Ovary (tissue), 3 donors: ENCODE data around the gene GNA12.

Experiments used
- CTCF ChIP-seq, 3 donors: fragments of 450-650 bp in 2 of 3; fragments of 200-600 bp in 1 of 3; IDR thresholded peaks; one replicate each; pipeline versions ENCODE4 v1.5.1 to v1.8.0; 2016 to 2022; ENCODE audit warnings: antibody characterized with exemption in 3 of 3, mild to moderate bottlenecking in 1 of 3
- POLR2A ChIP-seq: fragments of 450-650 bp; IDR thresholded peaks from one replicate; pipeline ENCODE4 v1.6.1; 2017; ENCODE audit warnings: antibody characterized with exemption, mild to moderate bottlenecking, moderate library complexity
- donor health status: DM: no; HTN: no; CAD: no.

DNA sequence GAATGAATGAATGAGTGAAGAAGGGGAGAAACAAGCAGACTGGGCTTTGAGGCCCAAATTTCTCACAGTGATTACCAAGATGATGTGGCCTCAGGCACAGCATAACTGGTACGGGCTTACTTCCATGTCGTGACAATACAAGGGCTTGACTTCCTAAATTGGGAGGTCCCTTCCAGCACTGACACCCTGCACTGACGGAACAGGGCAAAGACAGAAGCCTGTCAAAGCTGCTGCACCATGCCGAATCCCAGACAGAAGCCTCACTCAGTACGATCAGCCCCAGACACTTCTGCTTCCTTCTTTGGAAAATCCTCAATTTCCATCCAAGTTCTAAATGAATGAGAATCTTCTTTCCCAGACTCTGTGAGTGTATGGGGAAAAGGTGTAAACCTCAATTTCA lies 51.9 kb downstream of the GNA12 start:
- no peak for TF ChIP-seq CTCF (IDR thresholded peaks at IDR 0.05)
- TF ChIP-seq POLR2A: no peak
